Karpas-422 (cell line): ENCODE data around the gene TBCD. TPM values are rescaled to one million over a fixed set of nuclear protein-coding genes. Genes with fewer than 3 reads are reported as not detected.
"Not testable (repeated sequence)": the region's sequence is repeated elsewhere in the genome, so short reads cannot be mapped to it uniquely, and the experiment has no call there.

Source experiments
- DNase-seq: peaks from one replicate; pipeline ENCODE4 v3.0.0-alpha.2; 2015
- H2AFZ ChIP-seq: fragments of 200-600 bp; sonication (generic); 2 replicates; pipeline ENCODE4 v1.6.1; 2014; ENCODE audit warnings: antibody characterized with exemption, low read length, mixed read lengths
- H3K27ac ChIP-seq: fragments of 200-600 bp; sonication (generic); 2 replicates; pipeline ENCODE4 v1.5.1; 2014; ENCODE audit warnings: mild to moderate bottlenecking, low read length, moderate library complexity
- H3K27me3 ChIP-seq: fragments of 200-600 bp; sonication (generic); 2 replicates; pipeline ENCODE4 v1.6.1; 2014; ENCODE audit warnings: low read length, mixed read lengths
- H3K36me3 ChIP-seq: fragments of 200-600 bp; sonication (generic); 2 replicates; pipeline ENCODE4 v1.6.1; 2014; ENCODE audit warnings: low read length, mixed read lengths; ENCODE audit not compliant: insufficient read depth
- H3K4me1 ChIP-seq: fragments of 200-600 bp; sonication (generic); 2 replicates; pipeline ENCODE4 v1.6.1; 2014; ENCODE audit warnings: mild to moderate bottlenecking, low read length, mixed read lengths
- H3K4me2 ChIP-seq: fragments of 200-600 bp; sonication (generic); 2 replicates; pipeline ENCODE4 v1.6.1; 2014; ENCODE audit warnings: low read length, low read depth, mild to moderate bottlenecking; ENCODE audit not compliant: poor library complexity, severe bottlenecking
- H3K4me3 ChIP-seq: fragments of 200-600 bp; sonication (generic); 2 replicates; pipeline ENCODE4 v1.5.1; 2014; ENCODE audit warnings: mild to moderate bottlenecking, antibody characterized with exemption, low read length, mixed read lengths
- H3K79me2 ChIP-seq: fragments of 200-600 bp; sonication (generic); 2 replicates; pipeline ENCODE4 v1.6.1; 2014; ENCODE audit warnings: mild to moderate bottlenecking, low read length, mixed read lengths
- H3K9ac ChIP-seq: fragments of 200-600 bp; sonication (generic); 2 replicates; pipeline ENCODE4 v1.6.0; 2014; ENCODE audit warnings: low read length
- H3K9me2 ChIP-seq: fragments of 200-600 bp; sonication (generic), shearing (Covaris generic); replicated peaks from 2 replicates; pipeline ENCODE4 v1.6.0; 2014; ENCODE audit warnings: mild to moderate bottlenecking, low read length, moderate library complexity; ENCODE audit not compliant: insufficient read depth
- H3K9me3 ChIP-seq: fragments of 300-700, 200-600 bp; sonication (generic); 2 replicates; pipeline ENCODE4 v1.6.1; 2014; ENCODE audit warnings: low read length, mixed read lengths
- H4K20me1 ChIP-seq: fragments of 200-600 bp; sonication (generic); 2 replicates; pipeline ENCODE4 v1.6.1; 2014; ENCODE audit warnings: mild to moderate bottlenecking, antibody characterized with exemption, low read length, low read depth; ENCODE audit not compliant: insufficient read depth
- total RNA-seq: library from RNA; depleted of rRNA; stranded (reverse); fragments of >200 nt; shearing (Covaris generic); gene quantifications from 2 replicates; pipeline ENCODE4 v1.2.3, GENCODE V29; 2014; ENCODE audit warnings: low replicate concordance

Gene TBCD
- total RNA-seq, 1 experiment from 2014 or later: 28.7 TPM

GRCh38 chr17:82964851-82965341 lies 213.0 kb downstream of the TBCD start:
- DNase-seq: no peak
- H3K27me3 ChIP-seq: no peaks in the 10 kb centered on the region

GRCh38 chr17:82965371-82965770 lies 213.5 kb downstream of the TBCD start:
- no peak for DNase-seq
- peaks cover 31% of the 10 kb centered on the region for H3K4me1 ChIP-seq
- no peaks in the 10 kb centered on the region for H3K36me3 ChIP-seq
- no peaks in the 10 kb centered on the region for H3K27me3 ChIP-seq
- H3K27ac ChIP-seq: no peak overlapping the region
- H3K9me3 ChIP-seq: no peaks in the 10 kb centered on the region
- H3K4me2 ChIP-seq: no peak overlapping the region
- no peaks in the 10 kb centered on the region for H4K20me1 ChIP-seq
- H3K9me2 ChIP-seq: no peaks in the 10 kb centered on the region
- H2AFZ ChIP-seq: no peak overlapping the region
- H3K4me3 ChIP-seq: no peak overlapping the region
- H3K79me2 ChIP-seq: no peaks in the 10 kb centered on the region
- no peak overlapping the region for H3K9ac ChIP-seq

More at GRCh38 chr17:82964851-82965341, 213.0 kb downstream of the TBCD start:
- Histone ChIP-seq H4K20me1 (no peaks in the 10 kb centered on the region), H3K4me1 (peaks cover 27% of the 10 kb centered on the region), H3K9me3 (no peaks in the 10 kb centered on the region), H3K9ac (no peak overlapping the region), H3K4me3 (no peak overlapping the region), H3K4me2 (no peak overlapping the region), H3K36me3 (no peaks in the 10 kb centered on the region), H3K9me2 (no peaks in the 10 kb centered on the region), H3K27ac (no peak overlapping the region), H3K79me2 (no peaks in the 10 kb centered on the region), H2AFZ (no peak overlapping the region)

- Histone ChIP-seq H3K4me1 (peaks cover 31% of the 10 kb centered on the region), H3K79me2 (no peaks in the 10 kb centered on the region), H3K4me2 (no peak overlapping the region), H3K9me3 (no peaks in the 10 kb centered on the region), H3K27ac (no peak overlapping the region), H3K36me3 (no peaks in the 10 kb centered on the region), H3K4me3 (no peak overlapping the region), H3K9ac (no peak overlapping the region), H3K9me2 (no peaks in the 10 kb centered on the region), H2AFZ (no peak overlapping the region), H4K20me1 (no peaks in the 10 kb centered on the region), H3K27me3 (no peaks in the 10 kb centered on the region)
- no peak for DNase-seq
Observed at GRCh38 chr17:82966415-82966814, 214.6 kb downstream of the TBCD start.

- H3K9me3 ChIP-seq: no peaks in the 10 kb centered on the region
Observed at GRCh38 chr17:82967268-82968032, 215.6 kb downstream of the TBCD start.

GRCh38 chr17:82968033-82968841 lies 216.4 kb downstream of the TBCD start:
- Histone ChIP-seq H3K4me2 (peak overlapping the region; percentile 49), H3K4me3 (peak overlapping the region; percentile 36; the same call in 1 of the 2 replicates)

More at GRCh38 chr17:82967268-82968032, 215.6 kb downstream of the TBCD start:
- H4K20me1 ChIP-seq: no peaks in the 10 kb centered on the region
- no peak overlapping the region; the same call in 1 of the 2 replicates for H2AFZ ChIP-seq
- peak overlapping the region; percentile 36; the same call in 1 of the 2 replicates for H3K4me3 ChIP-seq
- no peaks in the 10 kb centered on the region for H3K36me3 ChIP-seq
- H3K9ac ChIP-seq: peak overlapping the region; percentile 41; the same call in 1 of the 2 replicates
- peak overlapping the region; percentile 49 for H3K4me2 ChIP-seq
- H3K4me1 ChIP-seq: peaks cover 31% of the 10 kb centered on the region
- peak overlapping the region; percentile 28 for H3K27ac ChIP-seq
- H3K79me2 ChIP-seq: no peaks in the 10 kb centered on the region
- peak; percentile 57 for DNase-seq
- no peaks in the 10 kb centered on the region for H3K27me3 ChIP-seq
- H3K9me2 ChIP-seq: no peaks in the 10 kb centered on the region

GRCh38 chr17:82970067-82970466 lies 218.2 kb downstream of the TBCD start:
- Histone ChIP-seq H3K4me1 (peaks cover 31% of the 10 kb centered on the region), H3K9me2 (no peaks in the 10 kb centered on the region), H4K20me1 (no peaks in the 10 kb centered on the region), H3K79me2 (no peaks in the 10 kb centered on the region), H3K4me2 (peak overlapping the region; percentile 39), H3K9ac (no peak overlapping the region), H3K9me3 (no peaks in the 10 kb centered on the region), H2AFZ (no peak overlapping the region), H3K27me3 (no peaks in the 10 kb centered on the region), H3K4me3 (0 out of 2 replicates have a peak overlapping the region, but pooled peaks have one; percentile 34), H3K36me3 (no peaks in the 10 kb centered on the region), H3K27ac (peak overlapping the region; percentile 50)
- DNase-seq: peak; percentile 73

More at GRCh38 chr17:82968033-82968841, 216.4 kb downstream of the TBCD start:
- peaks cover 31% of the 10 kb centered on the region for H3K4me1 ChIP-seq
- not testable (repeated sequence) for H3K9me2 ChIP-seq, H4K20me1 ChIP-seq, H2AFZ ChIP-seq, H3K9me3 ChIP-seq, H3K36me3 ChIP-seq, H3K27me3 ChIP-seq, H3K79me2 ChIP-seq
- DNase-seq: peak; percentile 50
- H3K27ac ChIP-seq: peak overlapping the region; percentile 28
- peak overlapping the region; percentile 41 for H3K9ac ChIP-seq

- DNase-seq: no peak
- no peak overlapping the region for H3K4me2 ChIP-seq
- no peak overlapping the region for H2AFZ ChIP-seq
- no peaks in the 10 kb centered on the region for H3K36me3 ChIP-seq
- no peaks in the 10 kb centered on the region for H3K9me3 ChIP-seq
- H3K79me2 ChIP-seq: no peaks in the 10 kb centered on the region
- H3K4me1 ChIP-seq: peaks cover 31% of the 10 kb centered on the region
- no peaks in the 10 kb centered on the region for H3K27me3 ChIP-seq
- no peak overlapping the region for H3K9ac ChIP-seq
- H4K20me1 ChIP-seq: no peaks in the 10 kb centered on the region
- no peak overlapping the region for H3K4me3 ChIP-seq
- H3K27ac ChIP-seq: no peak overlapping the region
- H3K9me2 ChIP-seq: no peaks in the 10 kb centered on the region
Observed at GRCh38 chr17:82970818-82971590, 219.1 kb downstream of the TBCD start.
